ENCODE results near the gene TTLL6.
A peak's percentile ranks its signal among the peaks of the same experiment; 100 is the strongest.

TTLL6 gene

DNA sequence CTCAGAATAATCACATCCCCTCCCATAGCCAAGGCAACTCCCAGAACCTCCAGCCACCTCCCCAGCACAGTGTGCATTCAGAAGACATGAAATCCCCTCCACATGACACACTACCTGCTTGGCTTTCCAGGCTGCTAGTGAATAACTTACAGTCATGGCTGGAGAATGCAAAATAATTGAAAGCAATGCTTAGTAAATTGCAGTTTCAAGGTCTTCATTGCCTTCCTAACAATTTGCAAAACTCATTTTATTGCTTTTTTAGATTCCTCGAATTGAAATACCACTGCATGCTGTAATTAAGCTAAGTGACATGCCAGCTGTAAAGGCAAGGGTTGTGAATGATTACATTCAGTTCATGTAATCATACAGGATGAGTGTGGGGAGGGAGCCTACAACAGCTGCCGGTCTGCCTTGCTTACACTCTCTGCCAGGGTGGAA is 59.5 kb downstream of the TTLL6 start:
- FAIRE-seq: no peak

DNA sequence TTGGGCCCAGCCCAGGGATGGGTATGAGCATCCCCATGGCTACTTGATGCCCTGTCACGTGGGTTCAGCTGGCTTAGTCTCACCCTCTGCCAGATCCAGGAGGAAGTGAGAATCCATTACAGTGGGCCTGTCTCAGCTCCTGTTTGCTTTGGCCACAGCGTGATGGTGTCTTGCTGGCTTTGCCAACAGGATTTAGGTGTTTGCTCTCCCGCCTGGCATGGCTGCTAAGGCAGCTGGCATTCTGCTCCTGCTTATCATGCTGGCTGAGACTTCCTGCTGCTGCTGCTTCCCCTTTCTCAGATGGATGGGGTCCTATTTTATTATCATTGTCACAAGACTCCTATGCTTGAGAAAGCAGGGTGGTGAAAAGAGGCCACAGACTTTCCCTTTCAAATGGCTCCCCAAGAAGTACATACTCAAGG is 60.2 kb downstream of the TTLL6 start:
- FAIRE-seq: no peak

DNA sequence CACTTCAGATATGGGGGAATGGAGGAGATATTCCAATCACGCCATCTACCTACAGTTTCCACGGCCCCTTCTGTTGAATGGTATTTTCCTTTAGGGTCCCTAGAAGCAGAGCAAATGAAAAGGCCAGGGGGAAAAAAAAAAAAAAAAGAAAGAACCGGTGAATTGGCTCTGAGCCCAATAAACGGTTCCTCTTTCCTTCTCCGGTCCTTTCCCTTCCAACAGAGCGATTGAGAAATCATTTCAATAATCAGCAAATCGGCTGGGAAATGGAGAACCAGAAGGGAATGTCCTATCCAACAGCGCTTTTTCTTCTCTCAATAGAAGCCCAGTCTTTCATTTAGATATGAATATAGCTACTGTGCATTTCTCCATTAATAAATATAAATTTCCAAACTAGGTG is 61.7 kb downstream of the TTLL6 start:
- FAIRE-seq: no peak

DNA sequence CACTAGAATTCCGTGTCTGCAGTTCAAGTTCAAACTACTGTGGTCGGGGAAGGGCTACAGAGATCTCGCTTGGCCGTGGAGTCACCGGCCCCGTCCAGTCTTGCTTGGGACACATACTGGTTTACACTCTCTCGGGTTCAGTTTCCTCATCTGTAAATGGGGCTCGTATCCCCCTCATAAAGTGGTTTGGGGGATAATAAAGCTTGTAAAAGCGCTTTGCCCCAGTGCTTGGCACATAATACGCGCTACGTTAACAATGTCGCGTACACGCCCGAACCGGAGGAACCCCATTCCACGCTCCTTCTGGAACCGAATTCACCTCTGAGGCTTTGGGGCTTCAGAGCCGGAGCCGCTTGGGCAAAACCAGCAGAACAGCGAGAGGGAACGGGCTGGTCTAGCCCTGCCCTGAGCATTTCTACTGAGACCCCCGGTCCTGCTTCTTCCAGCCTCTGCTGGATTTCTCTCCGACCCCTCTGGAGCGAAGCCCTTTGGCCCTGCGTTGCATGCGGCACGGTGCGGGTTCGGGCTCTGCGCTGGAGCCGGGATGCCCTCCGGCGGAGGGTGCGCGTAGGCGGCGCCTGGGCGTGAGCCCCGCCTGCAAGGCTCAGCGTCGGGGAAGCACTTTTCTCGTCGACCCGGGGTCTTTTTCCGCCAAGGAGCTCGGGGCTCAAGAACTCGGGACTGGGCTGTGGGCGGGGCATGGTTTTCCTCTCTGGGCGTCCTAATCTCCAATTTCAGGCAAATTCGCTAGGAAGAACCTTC is 62.3 kb downstream of the TTLL6 start:
- no peak for FAIRE-seq

DNA sequence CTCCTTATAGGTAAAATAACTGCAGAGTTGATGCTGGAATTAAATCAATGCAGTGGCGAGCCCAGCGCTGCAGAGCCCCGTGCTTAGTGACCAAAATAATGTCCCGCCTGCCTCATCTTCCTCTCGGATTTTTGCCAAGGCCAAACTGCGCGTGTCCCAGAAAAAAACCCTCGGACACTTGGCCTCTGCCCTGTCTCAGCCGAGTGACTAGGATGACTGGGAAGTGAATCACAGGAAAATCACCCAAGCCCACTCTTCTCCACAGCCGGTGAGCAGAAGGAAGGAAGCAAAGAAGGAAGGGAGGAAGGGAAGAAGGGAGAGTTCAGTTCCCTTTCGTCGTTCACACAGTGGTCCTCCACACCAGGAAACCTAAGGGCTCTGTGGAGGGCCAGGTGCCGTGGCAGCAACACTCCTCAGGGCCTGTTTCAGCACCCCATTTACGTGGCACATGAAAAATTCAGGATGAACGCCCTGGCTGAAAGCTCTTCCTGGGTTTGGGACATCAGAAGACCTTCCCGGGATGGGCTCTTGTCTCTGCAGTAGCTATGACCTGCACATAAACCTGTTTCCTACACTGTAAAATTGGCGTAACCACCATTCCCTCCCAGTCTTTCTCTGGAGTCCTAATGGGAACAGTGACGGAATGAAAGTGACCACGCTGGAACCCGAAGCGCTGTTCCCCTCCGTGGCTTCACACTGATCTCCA is 63.1 kb downstream of the TTLL6 start:
- FAIRE-seq: no peak

DNA sequence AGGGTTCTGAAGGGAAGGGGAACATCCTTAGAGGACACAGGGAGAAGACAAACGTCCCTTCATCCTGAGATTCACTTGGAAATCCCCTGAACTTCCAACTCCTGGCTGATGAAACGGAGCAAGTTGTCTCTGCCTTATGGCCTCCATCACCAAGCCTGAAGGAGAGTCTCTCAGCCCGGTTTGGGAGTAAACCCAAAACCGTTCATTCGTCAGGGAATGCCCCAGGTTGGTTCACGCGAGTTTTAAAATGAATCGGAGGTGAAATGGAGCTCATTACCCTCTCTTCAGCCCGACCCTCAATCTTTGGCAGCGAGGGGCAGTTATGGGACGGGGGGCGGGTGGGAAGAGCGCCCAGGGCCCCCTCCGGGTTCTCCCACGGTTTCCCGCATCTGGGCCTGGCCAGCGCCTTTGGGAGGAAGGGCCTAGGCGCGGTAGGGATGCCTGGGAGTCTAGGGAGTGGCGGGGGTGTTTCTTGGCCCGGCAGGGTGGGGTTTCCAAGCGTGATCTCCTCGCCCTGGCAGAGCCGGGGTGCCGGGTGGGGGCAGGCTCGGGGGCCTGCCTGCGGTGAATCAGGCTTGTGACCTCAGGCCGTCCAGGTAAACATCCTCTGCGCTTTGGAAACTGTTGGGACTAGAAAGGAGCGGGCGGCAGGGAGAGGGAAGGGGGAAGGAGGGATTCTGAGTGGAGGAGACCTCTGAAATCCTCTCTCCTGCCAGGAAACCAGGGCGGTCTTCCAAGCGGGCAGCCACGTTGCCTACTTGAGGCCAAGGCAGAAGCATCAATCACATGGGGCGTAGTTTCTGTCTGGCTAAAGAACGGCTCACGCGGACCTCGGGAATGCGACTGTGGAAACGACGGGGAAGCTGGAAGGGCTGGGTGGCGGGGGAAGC is 64.4 kb downstream of the TTLL6 start:
- FAIRE-seq: no peak

DNA sequence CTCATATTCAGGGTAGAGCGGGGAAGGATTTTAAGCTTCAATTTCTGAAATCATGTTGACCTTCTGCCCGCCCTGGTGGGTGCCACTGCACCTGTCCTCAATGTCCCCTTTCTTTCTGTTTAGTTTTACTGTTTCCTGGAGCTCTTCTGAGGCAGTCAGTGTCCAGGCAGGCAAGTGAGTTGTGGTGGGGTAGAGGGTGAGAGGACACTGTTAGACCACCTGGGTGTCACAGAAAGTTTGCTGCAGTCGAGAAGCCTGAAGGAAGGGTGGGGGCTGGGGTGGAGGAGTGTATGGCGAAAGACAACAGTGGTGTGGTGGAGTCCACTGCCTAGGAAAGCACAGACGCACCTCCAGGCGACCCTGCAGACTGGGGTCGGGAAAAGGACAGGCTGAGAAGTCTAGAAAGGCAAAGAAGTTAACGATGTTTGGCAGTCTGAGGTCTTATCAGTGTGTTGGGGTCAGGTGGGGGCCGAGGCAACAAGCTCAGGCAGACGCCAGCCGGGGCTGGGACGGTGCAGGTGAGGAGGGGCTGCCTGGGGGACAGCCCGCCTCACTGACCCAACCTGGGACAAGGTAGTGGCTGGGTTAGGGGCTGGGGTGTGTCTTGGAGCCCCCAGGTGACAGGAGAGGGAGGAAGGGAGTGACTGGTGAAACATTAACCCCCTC is 65.2 kb downstream of the TTLL6 start:
- FAIRE-seq: no peak

DNA sequence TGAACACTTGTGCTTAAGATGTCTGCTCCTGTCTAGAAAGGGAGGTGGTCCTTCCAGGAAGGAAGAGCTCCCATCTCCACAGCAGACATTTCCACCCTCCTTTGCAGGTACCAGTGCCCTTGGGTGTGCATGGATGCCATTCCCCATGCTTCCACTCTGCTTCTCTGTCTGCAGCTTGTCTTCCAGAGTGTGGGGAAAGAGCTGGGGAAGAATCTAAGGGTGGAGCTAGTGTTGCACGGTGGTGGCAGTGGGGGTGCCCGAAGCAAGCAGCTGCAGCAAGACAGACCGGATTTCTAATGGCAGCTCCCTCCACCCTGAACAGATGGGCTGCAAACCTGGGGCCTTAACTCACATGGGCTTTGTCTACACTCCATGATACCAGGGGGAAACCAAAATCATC is 65.9 kb downstream of the TTLL6 start:
- FAIRE-seq: no peak

DNA sequence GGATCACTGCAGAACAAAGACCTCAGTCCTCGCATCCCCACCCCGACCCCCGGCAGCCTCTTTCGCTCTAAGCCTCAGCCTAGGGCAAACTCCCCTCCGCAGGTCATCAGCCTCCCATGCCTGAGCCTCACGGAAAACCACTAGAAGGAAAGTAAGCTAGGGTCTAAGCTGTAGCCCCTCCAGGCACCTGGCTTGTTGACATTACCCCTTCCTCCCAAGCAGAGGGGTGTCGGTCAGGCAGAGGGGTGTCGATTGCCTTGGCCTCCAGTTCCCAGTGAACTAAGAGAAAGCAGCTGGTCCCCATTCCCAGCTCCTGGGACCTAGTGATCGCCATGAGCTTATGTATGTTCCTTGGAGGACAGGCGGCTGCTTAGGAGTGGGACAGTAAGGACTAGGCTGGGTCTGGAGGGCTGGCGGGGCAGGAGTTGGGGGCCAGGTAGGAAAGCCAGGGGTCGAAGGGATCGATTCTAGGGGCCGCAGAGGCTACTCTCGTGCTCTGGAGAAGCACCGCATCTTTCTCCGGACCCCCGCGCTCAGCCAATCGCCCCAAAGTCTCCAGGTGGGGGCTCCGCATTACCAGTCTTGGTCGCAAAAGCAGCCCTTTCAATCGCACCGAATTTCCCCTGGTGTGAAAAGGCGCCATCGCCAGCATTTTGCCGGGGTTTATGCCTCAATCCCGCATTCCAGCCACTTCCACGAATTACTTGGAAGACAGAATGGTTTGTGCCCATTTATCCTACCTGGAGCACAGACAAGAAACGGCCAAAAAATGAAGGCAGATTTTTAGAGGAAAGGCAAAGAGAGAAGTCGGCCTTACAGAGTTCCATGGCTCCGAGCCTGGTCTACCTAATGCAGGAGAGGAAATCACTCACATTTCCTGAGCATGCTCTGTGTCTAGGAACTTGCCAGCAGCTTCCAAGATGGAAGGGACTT is 67.1 kb downstream of the TTLL6 start:
- FAIRE-seq: no peak

DNA sequence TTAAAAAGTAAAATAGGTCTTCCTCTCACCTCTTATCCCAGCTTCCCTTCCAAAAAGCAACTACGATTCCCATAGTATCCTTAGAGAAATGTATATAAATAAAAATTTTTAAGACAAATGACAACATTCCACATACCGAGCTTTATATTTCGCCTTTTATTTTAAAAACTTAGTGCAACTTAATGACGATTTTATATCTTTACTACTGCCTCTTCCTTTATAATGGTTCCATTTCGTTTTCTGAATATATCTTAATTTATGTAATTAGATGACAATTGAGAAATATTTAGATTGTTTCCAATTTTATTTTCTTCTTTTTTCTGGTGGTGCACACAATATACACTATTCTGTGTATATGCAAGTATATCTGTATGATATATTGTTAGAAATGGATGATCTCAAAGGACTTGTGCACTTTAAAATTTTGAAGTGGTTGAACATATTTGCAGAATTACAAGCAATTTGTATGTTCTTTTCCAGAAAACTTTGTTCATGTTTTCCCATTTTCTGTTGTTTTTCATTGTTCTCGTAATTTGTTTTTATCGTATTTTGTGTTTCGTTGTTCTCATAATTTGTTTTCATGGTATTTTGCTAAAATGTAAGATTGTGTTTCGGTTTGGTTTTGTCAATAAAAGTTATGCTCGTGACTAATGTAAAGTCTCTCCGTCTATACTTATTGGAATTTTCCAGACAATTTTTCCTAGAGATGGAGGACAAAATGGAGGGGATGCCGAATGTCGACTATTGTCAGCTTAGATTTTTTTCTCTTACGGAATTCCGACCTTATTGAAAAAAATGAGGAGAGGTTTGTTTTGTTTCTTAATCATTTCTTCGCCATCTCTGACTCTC is 68.1 kb downstream of the TTLL6 start:
- peak; percentile 32 for FAIRE-seq

DNA sequence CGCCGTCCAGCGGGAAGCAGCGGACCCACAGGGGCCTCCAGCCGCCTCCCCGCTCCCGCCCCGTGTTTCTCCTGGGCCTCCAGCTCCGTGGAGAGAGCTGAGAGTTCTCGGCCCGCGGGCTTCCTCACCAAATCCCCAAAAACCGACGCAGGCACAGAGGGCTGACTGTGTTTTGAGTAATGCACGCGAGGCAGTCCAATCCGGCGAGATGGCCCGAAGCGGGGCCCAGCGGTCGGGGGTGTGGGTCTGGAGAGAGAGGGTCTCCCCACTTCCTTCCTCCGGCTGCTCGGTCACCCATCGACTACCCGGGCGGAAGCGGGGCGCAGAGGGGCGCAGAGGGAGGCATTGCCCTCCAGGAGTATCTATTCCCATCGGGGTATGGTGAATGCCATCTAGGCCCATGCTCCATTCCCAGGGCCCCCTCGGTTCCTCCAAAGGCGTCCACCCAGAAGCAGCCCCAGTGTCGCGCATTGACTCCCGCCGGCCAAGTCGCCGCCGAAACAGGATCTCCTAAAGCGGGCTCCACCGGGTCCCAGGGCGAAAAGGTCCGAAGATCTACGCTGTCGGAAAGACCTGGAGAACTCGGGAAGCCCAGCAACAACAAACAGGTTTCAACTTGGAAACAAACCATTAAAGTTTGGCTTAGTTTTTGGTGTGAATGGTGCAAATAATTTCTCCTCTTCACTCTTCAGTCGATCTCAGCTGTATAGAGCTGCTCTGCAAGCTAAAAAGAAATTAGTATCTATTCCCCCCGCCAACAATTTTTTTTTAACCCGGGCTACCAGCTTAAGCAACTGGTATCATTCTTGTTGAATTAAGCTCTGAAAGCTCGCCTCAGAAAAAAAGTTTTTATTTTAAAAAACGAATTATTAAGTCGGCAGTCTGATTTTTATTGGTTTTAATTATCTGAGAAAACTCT is 69.3 kb downstream of the TTLL6 start:
- FAIRE-seq: no peak

DNA sequence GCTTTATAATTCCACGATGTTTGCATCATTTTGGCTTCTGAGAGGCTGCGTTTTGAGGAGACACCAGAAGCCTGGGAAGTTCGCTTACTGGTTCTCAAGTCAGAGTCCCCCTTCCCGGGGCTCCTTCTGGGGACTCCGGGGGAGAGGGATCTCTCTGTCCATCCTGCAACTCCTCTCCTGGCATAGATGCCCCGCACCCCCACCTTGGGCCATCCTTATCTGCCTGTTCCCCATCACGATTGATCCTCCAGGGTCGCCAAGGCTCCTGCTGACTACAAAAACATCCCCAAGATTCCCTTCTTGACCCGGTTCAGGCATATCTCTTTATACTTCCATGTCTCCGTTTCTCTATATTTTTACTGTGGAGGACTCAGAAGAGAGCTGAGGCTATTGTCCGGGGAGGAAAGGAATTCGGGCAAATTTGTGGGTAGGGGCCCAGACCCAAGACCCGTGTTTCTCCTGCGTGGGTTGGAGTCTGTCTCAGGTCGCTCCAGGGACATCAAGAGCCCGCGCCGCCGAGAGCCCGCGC is 70.0 kb downstream of the TTLL6 start:
- no peak for FAIRE-seq

DNA sequence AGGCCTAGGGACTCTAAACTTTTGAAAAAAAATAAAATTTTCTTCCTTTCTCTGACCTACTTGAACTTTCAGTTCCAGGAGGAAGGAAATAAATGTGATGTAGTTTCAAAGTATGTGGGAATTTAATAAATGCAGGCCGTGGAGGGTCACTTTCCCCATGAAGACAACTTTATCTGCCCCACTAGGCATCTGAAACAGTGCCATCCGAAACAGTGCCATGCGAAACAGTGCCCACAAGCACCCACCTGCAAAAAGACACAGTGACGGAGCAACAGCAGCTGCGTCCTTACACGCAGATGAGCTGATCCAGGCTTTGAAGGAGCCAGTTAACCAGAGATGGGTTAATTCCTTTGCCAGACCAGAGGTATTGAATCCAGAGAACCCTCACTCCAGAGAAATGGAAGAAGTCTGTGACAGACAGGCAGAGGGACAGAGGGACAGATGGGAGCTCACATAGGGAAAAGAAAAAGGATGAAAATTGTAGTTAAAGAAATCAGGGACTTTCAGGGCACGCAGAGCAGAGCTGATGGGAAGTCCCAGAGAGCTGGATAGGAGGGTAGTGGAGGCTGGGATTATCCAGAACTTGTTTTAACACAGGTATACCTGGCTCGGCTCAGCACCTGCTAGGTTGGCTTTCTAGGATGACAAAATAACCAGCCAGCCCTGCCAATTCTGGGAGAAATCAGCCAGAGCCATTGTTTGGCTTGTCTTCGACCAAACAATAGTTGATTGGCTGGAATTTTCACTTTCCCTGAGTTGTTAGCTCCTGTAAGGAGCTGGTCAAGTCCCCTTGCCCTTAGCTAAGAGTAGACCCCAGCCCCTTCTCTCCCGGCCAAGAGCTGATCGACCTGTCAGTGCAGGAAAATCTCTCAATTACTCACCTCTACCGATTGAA is 71.4 kb downstream of the TTLL6 start:
- no peak for FAIRE-seq

DNA sequence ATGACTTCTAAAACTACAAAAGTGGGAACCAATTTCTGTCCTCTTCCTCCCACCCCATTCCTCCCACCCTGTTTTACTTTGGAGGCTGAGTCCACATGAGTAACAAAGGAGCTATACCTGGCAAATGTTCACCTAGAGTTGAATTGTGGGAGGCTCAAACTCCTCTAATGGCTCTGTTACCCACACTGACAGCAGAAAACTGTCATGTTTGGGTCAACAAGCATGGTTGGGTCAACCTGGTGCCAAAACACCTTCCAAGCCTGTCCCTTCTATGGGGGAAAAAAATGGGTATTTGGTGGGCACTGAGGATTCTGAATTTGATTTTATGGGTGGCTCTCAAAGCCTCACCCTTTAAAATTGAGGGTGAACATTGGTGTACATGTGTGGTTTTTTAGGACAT is 76.5 kb downstream of the TTLL6 start:
- FAIRE-seq: no peak

DNA sequence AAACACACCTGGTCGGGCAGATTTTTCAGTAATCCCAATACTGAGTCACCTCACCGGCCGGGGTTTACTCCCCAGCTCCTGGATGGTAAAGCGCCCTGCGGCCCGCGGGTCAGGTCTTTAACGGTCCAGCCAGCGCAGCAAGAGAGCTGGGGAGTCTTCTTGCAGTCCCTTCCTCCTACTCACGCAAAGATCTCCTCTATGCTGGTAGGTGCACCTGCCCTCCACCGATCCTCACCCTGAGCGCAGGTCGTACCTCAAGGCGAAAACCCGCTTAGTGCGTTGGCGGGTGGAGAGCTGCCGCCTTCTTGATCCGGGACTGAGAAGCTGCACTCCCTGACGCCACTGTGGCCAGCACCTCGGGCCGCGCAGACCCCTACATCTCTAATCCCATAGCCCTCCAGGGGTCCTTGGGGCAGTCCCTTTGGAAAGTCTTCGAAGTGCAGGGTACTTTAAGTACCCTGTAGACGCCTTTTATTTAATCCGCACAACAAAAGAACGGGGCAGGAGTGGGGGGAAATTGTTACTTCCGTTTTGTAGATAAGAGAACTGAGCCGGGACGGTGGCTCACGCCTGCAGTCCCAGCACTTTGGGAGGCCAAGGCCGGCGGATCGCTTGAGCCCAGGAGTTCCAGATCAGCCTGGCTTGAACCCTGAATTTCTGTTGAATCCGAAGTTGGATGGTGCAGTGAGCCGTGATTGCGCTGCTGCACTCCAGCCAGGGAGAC is 78.1 kb downstream of the TTLL6 start:
- FAIRE-seq: no peak

DNA sequence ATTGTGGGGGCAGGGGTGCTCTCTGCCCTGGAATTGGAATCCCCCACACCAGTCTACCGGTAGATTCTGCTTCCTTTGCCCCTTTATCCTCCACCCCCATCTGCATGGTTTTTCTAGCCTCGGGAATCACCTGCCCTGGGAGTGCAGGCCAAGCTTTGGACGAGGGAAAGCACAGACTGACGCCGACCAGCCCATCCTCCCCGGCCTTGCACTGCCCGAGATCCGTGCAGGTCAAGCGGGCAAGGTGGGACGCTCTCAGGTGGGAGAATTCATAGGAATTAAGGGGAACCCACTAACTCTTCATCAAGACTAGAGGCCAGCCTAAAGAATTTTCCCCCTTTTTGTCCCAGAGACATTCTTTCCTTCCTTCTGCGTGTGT is 78.6 kb downstream of the TTLL6 start:
- FAIRE-seq: no peak

DNA sequence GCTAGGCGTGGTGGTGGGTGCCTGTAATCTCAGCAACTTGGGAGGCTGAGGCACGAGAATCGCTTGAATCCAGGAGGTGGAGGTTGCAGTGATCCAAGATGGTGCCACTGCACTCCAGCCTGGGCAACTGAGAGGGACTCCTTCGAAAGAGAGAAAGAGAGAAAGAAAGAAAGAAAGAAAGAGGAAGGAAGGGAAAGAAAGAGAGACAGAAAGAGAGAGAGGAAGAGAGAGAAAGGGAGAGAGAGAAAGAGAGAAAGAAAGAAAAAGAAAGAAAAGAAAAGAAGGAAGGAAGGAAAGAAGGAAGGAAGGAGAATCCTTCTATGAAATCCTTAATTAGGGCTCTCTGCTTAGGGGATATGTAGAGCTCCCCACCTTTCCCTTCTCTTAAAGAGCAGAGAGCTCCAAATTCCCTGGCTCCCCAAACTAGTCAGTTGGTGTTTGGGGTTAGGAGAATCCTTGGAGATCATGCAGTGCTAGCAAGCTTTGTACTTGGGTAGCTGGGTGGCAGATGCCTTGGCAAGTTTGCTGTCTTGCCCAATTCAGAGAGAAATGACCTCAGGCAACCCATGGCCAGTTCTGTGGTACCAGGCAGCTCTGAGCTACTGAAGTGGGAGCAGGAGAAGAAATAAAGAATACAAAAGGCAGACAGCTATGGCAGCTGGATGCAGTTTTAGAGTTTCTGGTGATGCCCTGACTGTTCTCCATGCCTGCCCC is 79.5 kb downstream of the TTLL6 start:
- FAIRE-seq: no peak

All from A204.1 (cell line).